ENCODE results near the gene NEUROG1. TPM values are rescaled to one million over a fixed set of nuclear protein-coding genes. Genes with fewer than 3 reads are reported as not detected.

Gene NEUROG1
- polyA plus RNA-seq, 3 donors = not detected

GRCh38 chr5:135502836-135503520 lies 32.8 kb downstream of the NEUROG1 start:
- H3K9me3 Mint-ChIP-seq = no peaks in the 10 kb centered on the region

GRCh38 chr5:135501965-135502364 lies 33.8 kb downstream of the NEUROG1 start:
- H3K79me2 ChIP-seq (ENCODE audit: insufficient read depth, low read length) = no peaks in the 10 kb centered on the region
- no peak overlapping the region for H3K9ac ChIP-seq (ENCODE audit: insufficient read depth, low read length, poor library complexity, severe bottlenecking)
- no peak overlapping the region for H3K4me2 ChIP-seq (replicated peaks; ENCODE audit: extremely low read depth, low read length, poor library complexity, severe bottlenecking)
- TF ChIP-seq CTCF (IDR thresholded peaks at IDR 0.05) = no peak
- no peak for DNase-seq
- no peaks in the 10 kb centered on the region for H3K9me3 ChIP-seq (replicated peaks in 1 of 2; ENCODE audit: control insufficient read depth in 1 of 2, insufficient read depth in 1 of 2, low read length in 2 of 2)
- Mint-ChIP-seq H3K4me3 (no peak overlapping the region), H3K36me3 (no peaks in the 10 kb centered on the region), H3K27ac (no peak overlapping the region), H3K9me3 (no peaks in the 10 kb centered on the region), H3K27me3 (ENCODE audit: low read depth in 3 of 3) (peaks cover 25 to 39% (median 31%) of the 10 kb centered on the region in 3 donors), H3K4me1 (no peaks in the 10 kb centered on the region)
- H2AFZ ChIP-seq (ENCODE audit: insufficient read depth, low read depth, low read length, poor library complexity, severe bottlenecking) = no peak overlapping the region
- no peaks in the 10 kb centered on the region for H3K36me3 ChIP-seq (replicated peaks in 1 of 2; ENCODE audit: control insufficient read depth in 1 of 2, insufficient read depth in 2 of 2, low read length in 2 of 2)
- peaks cover 21 to 36% of the 10 kb centered on the region in 2 donors for H3K27me3 ChIP-seq (ENCODE audit: control insufficient read depth in 2 of 2, insufficient read depth in 2 of 2, low read length in 2 of 2)
- no peaks in the 10 kb centered on the region for H3K4me1 ChIP-seq (ENCODE audit: control insufficient read depth in 1 of 2, insufficient read depth in 2 of 2, low read length in 2 of 2)
- intact Hi-C loops (cut with micrococcal nuclease) = no loop called here
- no CpG with 5 or more reads among the region's 2 CpGs for WGBS (ENCODE audit: insufficient coverage)
- no peak overlapping the region for H3K27ac ChIP-seq (ENCODE audit: low read depth in 1 of 2, low read length in 2 of 2)
- H4K20me1 ChIP-seq (ENCODE audit: insufficient read depth, low read length) = no peaks in the 10 kb centered on the region
- no peak overlapping the region for H3K4me3 ChIP-seq (replicated peaks in 1 of 3; ENCODE audit: low read depth in 2 of 3, low read length in 3 of 3)

More at GRCh38 chr5:135502836-135503520, 32.8 kb downstream of the NEUROG1 start:
- H3K4me3 Mint-ChIP-seq = peak overlapping the region in 1 of 2 donors; percentile 19
- H3K27ac Mint-ChIP-seq = no peak overlapping the region
- DNase-seq = no peak
- no peaks in the 10 kb centered on the region for H3K36me3 ChIP-seq (replicated peaks in 1 of 2; ENCODE audit: control insufficient read depth in 1 of 2, insufficient read depth in 2 of 2, low read length in 2 of 2)
- H3K79me2 ChIP-seq (ENCODE audit: insufficient read depth, low read length) = no peaks in the 10 kb centered on the region
- H3K9ac ChIP-seq (ENCODE audit: insufficient read depth, low read length, poor library complexity, severe bottlenecking) = no peak overlapping the region
- 92% methylated on average over 2 of the region's 8 CpGs for WGBS (ENCODE audit: insufficient coverage)
- no peaks in the 10 kb centered on the region for H4K20me1 ChIP-seq (ENCODE audit: insufficient read depth, low read length)
- H3K36me3 Mint-ChIP-seq = peaks cover 0 to 1% of the 10 kb centered on the region in 2 donors
- H3K4me1 ChIP-seq (ENCODE audit: control insufficient read depth in 1 of 2, insufficient read depth in 2 of 2, low read length in 2 of 2) = no peaks in the 10 kb centered on the region
- no peak overlapping the region for H2AFZ ChIP-seq (ENCODE audit: insufficient read depth, low read depth, low read length, poor library complexity, severe bottlenecking)
- H3K27me3 Mint-ChIP-seq (ENCODE audit: low read depth in 3 of 3) = peaks cover 26 to 43% (median 30%) of the 10 kb centered on the region in 3 donors
- H3K27me3 ChIP-seq (ENCODE audit: control insufficient read depth in 2 of 2, insufficient read depth in 2 of 2, low read length in 2 of 2) = peaks cover 23 to 39% of the 10 kb centered on the region in 2 donors
- no peaks in the 10 kb centered on the region for H3K4me1 Mint-ChIP-seq
- no peak overlapping the region for H3K27ac ChIP-seq (ENCODE audit: low read depth in 1 of 2, low read length in 2 of 2)
- no peak overlapping the region for H3K4me3 ChIP-seq (replicated peaks in 1 of 3; ENCODE audit: low read depth in 2 of 3, low read length in 3 of 3)
- no peaks in the 10 kb centered on the region for H3K9me3 ChIP-seq (replicated peaks in 1 of 2; ENCODE audit: control insufficient read depth in 1 of 2, insufficient read depth in 1 of 2, low read length in 2 of 2)
- TF ChIP-seq CTCF (IDR thresholded peaks at IDR 0.05) = no peak
- no peak overlapping the region for H3K4me2 ChIP-seq (replicated peaks; ENCODE audit: extremely low read depth, low read length, poor library complexity, severe bottlenecking)
- intact Hi-C loops (cut with micrococcal nuclease) = no loop called here
